DOHH2 (cell line): ENCODE measurements around the gene RBFOX1.

ENCODE experiments used
- CTCF ChIP-seq: fragments of 200-600 bp; sonication (generic); IDR thresholded peaks from one replicate; pipeline ENCODE4 v1.5.1; 2014; ENCODE audit warnings: antibody characterized with exemption, mild to moderate bottlenecking, low read depth, low read length; ENCODE audit not compliant: poor library complexity, severe bottlenecking
- EZH2phosphoT487 ChIP-seq: fragments of 200-600 bp; sonication (generic); IDR thresholded peaks from 2 replicates; pipeline ENCODE4 v1.6.1; 2017; ENCODE audit warnings: borderline replicate concordance, mild to moderate bottlenecking, antibody characterized with exemption, low read length, moderate library complexity, mixed read lengths

GRCh38 chr16:7419441-7419840, 86.8 kb downstream of the RBFOX1 start:
- TF ChIP-seq CTCF = no peak
- TF ChIP-seq EZH2phosphoT487 = no peak
